WTC11 (cell line): Measurements from ENCODE around the gene DYNLL2.

Experiments used
- AR ChIP-seq: fragments of 250-450 bp; sonication (Bioruptor Pico); IDR thresholded peaks from 2 replicates; pipeline ENCODE4 v1.9.0; 2021; ENCODE audit warnings: mild to moderate bottlenecking
- CTCF ChIP-seq: fragments of 200-600 bp; IDR thresholded peaks from 2 replicates; pipeline ENCODE4 v1.8.0; 2022; ENCODE audit warnings: antibody characterized with exemption
- E2F1 ChIP-seq: sonication (generic); formaldehyde crosslinking; IDR thresholded peaks from 2 replicates; pipeline ENCODE4 v1.8.0; 2022; ENCODE audit warnings: mild to moderate bottlenecking, missing genetic modification reagents
- E2F4 ChIP-seq: sonication (generic); formaldehyde crosslinking; IDR thresholded peaks from 2 replicates; pipeline ENCODE4 v1.8.1; 2022; ENCODE audit warnings: low read depth, mild to moderate bottlenecking, moderate library complexity, missing genetic modification reagents, borderline replicate concordance
- FOXP4 ChIP-seq: sonication (generic); formaldehyde crosslinking; IDR thresholded peaks from 2 replicates; pipeline ENCODE4 v1.8.0; 2022; ENCODE audit warnings: mild to moderate bottlenecking, missing genetic modification reagents
- MAX ChIP-seq: sonication (generic); formaldehyde crosslinking; IDR thresholded peaks from 2 replicates; pipeline ENCODE4 v1.8.0; 2022; ENCODE audit warnings: mild to moderate bottlenecking, missing genetic modification reagents
- MLX ChIP-seq: sonication (generic); formaldehyde crosslinking; IDR thresholded peaks from 2 replicates; pipeline ENCODE4 v1.8.1; 2023; ENCODE audit warnings: mild to moderate bottlenecking, missing genetic modification reagents, moderate library complexity
- NFYB ChIP-seq: sonication (generic); formaldehyde crosslinking; conservative IDR thresholded peaks from 2 replicates; pipeline ENCODE4 v1.8.0; 2022; ENCODE audit warnings: low read depth, missing genetic modification reagents
- SP1 ChIP-seq: sonication (generic); formaldehyde crosslinking; conservative IDR thresholded peaks from 2 replicates; pipeline ENCODE4 v1.8.1; 2022; ENCODE audit warnings: missing genetic modification reagents
- USF1 ChIP-seq: sonication (generic); formaldehyde crosslinking; IDR thresholded peaks from 2 replicates; pipeline ENCODE4 v1.8.0; 2022; ENCODE audit warnings: mild to moderate bottlenecking, missing genetic modification reagents
- ZNF138 ChIP-seq: sonication (generic); formaldehyde crosslinking; conservative IDR thresholded peaks from 2 replicates; pipeline ENCODE4 v1.8.1; 2022; ENCODE audit warnings: mild to moderate bottlenecking, moderate library complexity, missing genetic modification reagents
- ZSCAN18 ChIP-seq: fragments of 250-450 bp; sonication (Bioruptor Pico); IDR thresholded peaks from 2 replicates; pipeline ENCODE4 v2.1.2; 2022; ENCODE audit warnings: mild to moderate bottlenecking, moderate library complexity

GRCh38 chr17:58050966-58051365, 32.3 kb upstream of the DYNLL2 start:
- TF ChIP-seq ZNF138 (CRISPR knock-in tag), result no peak
- no peak for TF ChIP-seq MAX (CRISPR knock-in tag)
- no peak for TF ChIP-seq CTCF
- TF ChIP-seq AR (CRISPR knock-in tag), result no peak
- TF ChIP-seq ZSCAN18 (CRISPR knock-in tag), result no peak
- no peak for TF ChIP-seq SP1
- no peak for TF ChIP-seq NFYB (CRISPR knock-in tag)
- TF ChIP-seq USF1 (CRISPR knock-in tag), result no peak
- no peak for TF ChIP-seq E2F4
- TF ChIP-seq MLX, result no peak
- TF ChIP-seq FOXP4 (CRISPR knock-in tag), result no peak
- no peak for TF ChIP-seq E2F1 (CRISPR knock-in tag)
